ENCODE results near the gene SLC13A3. TPM values are rescaled to one million over a fixed set of nuclear protein-coding genes. Genes with fewer than 3 reads are reported as not detected.

The SLC13A3 gene
- total RNA-seq, 2 donors from 2014 or later, result 0.39 to 0.92 TPM

DNA sequence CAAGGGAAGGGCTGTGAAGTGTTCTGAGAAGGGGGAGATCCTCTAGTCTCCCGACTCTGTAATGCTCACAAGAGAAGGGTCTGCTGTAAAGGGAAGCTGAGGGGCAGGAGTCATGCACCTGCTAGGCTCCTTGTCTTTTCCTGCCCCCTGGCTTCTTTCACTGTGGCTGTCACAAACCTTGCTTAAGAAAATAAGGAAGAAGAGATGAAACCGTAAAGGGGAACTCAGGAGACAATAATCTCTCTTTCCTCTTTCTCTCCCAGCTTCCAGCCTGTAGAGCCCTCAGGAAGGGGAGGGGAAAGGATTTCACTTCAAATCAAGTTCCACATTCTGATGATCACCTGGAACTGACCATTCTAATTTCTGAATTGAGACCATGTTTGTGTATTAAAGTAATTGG lies 26.3 kb downstream of the SLC13A3 start:
- ATAC-seq, result no peak

GRCh38 chr20:46622165-46622564 lies 29.1 kb downstream of the SLC13A3 start:
- intact Hi-C loops (cut with DNase I, micrococcal nuclease), result no loop called here
- no peak for DNase-seq
- ATAC-seq, result no peak

More for the DNA sequence above, 26.3 kb downstream of the SLC13A3 start:
- intact Hi-C loops (cut with DNase I, micrococcal nuclease), result no loop called here
- DNase-seq, result no peak

GRCh38 chr20:46621492-46621891 lies 29.8 kb downstream of the SLC13A3 start:
- no peak for ATAC-seq
- intact Hi-C loops (cut with DNase I, micrococcal nuclease), result no loop called here
- no peak for DNase-seq

DNA sequence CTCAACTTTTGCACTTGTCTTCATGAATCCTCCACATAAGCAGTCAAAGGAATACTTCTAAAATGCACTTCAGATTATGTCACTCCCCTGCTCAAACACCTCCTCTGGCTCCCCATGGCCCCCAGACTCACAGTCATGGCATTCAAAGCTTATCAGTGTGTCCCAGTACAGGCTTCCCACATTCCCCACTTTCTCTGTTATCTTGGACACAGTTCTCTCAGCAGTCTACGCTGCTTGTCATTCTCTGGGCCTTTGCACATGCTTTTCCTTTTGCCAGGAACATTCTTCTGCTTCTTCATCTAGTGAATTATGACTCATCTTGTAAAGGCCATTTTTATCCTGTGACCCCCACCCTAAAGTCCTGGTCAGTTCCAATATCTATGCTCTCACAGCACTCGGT lies 31.8 kb downstream of the SLC13A3 start:
- no peak for ATAC-seq
- intact Hi-C loops (cut with DNase I, micrococcal nuclease), result no loop called here
- no peak for DNase-seq

DNA sequence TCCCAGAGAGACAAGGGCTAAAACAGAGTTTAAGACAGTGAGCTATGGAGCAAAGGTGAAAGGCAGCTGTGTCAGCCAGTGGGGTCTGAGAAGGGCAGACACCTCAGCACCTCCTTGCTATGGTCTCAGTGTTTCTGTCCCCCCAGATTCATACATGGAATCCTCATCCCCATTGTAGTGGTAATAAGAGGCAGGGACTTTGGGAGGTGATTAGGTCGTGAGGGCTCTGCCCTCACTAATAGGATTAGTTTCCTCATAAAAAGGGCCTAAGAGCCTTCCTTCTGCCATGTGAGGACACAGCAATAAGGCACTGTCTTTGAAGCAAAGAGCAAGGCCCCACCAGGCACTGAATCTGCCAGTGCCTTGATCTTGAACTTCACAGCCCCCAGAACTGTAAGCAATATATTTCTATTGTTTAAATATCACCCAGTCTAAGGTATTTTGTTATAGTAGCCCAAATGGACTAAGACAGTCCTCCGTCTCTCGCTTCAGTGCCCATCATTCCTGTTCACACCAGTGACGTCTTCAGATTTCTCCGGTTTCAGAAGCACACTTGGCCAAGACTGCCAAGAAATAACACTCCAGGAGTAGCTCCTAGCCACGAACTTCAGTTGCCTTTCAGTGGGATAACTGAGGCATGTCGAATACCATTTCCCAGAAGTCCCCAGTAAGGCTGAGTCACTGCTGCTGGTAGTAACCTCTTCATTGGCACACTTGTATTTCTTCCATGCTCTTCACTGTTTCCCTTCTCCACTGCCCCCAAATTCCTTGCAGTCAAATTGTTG lies 32.8 kb downstream of the SLC13A3 start:
- DNase-seq (no peak), ATAC-seq (no peak)
- intact Hi-C loops (cut with DNase I, micrococcal nuclease), result no loop called here

GRCh38 chr20:46614503-46614902 lies 36.8 kb downstream of the SLC13A3 start:
- DNase-seq (no peak), ATAC-seq (no peak)
- intact Hi-C loops (cut with DNase I, micrococcal nuclease), result no loop called here

- intact Hi-C loops (cut with DNase I, micrococcal nuclease), result no loop called here
Measured at GRCh38 chr20:46610145-46610544, 41.1 kb downstream of the SLC13A3 start.

DNA sequence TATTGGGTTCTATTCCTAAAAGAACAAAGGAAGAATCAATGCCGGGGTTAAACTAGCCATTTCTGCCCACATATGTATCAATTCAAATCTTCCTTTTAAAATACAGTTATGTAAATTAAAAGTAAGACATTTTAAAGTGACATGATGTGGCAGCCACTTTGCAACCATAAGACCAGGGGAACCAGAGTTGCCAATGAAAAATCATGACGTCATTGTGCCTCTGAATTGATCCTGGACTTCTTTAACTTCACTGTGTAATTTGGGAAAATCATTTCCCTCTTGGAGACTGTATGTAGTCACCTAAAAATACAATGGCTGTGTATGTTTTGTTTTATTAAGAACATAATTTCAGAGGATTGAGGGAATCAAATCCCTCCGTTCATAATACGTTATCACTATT lies 42.2 kb downstream of the SLC13A3 start:
- intact Hi-C loops (cut with DNase I, micrococcal nuclease), result loop anchor here in 1 of 2 donors (10.0 kb wide), 1 partner anchor 56 kb away; no protein-coding TSS in a partner anchor
- ATAC-seq, result no peak
- no peak for DNase-seq

More at GRCh38 chr20:46610145-46610544, 41.1 kb downstream of the SLC13A3 start:
- no peak for DNase-seq
- ATAC-seq, result no peak

DNA sequence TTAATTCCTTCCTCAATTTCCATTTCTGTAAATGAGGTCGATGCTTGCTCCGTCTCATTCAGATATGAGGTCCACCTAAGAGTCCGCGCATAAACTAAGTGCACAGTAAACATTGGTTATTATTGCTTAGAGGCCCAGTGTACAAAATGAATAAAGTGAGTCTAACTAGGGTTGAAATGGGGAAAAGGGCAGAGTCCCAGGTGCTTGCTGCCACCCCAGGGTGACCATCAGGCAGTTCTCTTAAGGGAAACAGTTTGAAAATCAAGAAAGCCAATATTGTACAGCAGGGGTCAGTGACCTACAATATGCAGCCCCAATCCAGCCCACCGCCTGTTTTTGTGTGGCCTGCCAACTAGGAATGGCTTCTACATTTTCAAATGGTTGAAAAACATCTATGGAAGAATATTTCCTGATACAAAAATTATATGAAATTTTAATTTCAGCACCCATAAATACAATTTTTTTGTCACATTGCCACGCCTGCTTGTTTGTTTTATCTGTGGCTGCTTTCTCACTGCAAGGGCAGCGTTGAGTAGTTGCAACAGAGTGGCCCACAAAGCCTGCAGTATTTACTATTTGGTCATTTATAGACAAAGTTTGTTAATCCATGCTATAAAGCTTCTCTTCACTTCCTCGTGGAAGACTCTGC lies 43.3 kb downstream of the SLC13A3 start:
- intact Hi-C loops (cut with DNase I, micrococcal nuclease), result loop anchor here in 1 of 2 donors (10.0 kb wide), 1 partner anchor 57 kb away; no protein-coding TSS in a partner anchor
- ATAC-seq (peak; percentile 36), DNase-seq (no peak)

- no peak for DNase-seq
- ATAC-seq, result peak; percentile 76
Measured at GRCh38 chr20:46607191-46607848, 43.9 kb downstream of the SLC13A3 start.

DNA sequence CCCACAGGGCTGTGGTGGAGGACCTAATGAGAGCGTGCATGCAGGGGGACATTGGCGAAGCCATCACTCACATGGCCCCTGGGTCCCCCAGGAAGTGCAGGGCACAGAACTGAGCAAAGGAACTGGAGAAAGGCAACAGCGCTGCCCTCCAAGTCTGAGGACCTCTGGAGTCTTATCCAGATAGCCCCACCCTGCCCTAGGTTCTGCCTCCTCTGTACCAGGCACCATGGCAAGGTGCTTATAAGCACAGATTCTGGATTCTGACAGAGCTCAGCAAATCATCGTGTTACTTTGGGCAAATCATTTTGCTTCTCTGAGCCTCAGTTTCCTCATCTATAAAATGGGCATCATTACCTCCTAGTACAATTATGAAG lies 44.5 kb downstream of the SLC13A3 start:
- intact Hi-C loops (cut with DNase I, micrococcal nuclease), result loop anchor here in 1 of 2 donors (10.0 kb wide), 1 partner anchor 58 kb away; no protein-coding TSS in a partner anchor
- ATAC-seq (no peak), DNase-seq (no peak)

More at GRCh38 chr20:46607191-46607848, 43.9 kb downstream of the SLC13A3 start:
- intact Hi-C loops (cut with DNase I, micrococcal nuclease), result loop anchor here in 1 of 2 donors (10.0 kb wide), 1 partner anchor 57 kb away; no protein-coding TSS in a partner anchor

DNA sequence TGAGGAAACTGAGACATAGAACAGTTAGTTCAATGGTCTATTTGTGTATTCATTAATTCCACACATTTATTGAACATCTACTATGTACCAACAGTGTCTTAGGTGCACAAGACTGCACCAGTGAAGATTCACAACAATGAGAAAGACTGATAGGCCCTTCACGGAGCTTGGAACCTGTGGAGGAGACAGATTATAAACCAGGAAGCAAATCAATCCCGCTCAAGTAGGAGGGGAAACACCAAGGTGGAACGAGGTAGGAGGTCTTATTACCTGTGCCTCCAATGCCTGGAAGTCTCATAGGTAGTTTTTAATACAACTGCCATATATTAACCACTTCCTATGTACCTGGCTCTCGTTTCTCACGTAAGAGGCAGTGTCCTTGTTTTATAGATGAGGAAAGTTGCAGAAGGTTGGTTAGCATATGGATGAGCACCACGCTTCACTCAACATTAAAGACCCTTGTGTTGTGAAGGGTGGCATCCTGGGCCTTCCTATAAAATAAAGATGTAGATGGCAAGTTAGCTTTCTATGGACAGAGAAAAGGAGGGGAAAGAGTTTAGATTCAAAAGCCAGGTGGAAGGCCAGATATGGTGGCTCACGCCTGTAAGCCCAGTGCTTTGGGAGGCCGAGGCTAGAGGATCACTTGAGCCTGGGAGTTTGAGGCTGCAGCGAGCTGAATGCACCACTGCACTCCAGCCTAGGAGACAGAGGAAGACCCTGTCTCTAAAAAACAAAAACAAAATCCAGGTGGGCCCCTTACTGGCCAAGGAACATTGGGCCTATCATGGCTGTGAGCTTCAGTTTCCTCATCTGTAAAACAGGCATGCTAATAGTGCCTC lies 45.1 kb downstream of the SLC13A3 start:
- ATAC-seq, result no peak
- intact Hi-C loops (cut with DNase I, micrococcal nuclease), result loop anchor here in 1 of 2 donors (10.0 kb wide), 1 partner anchor 59 kb away; no protein-coding TSS in a partner anchor

GRCh38 chr20:46605181-46605580 lies 46.1 kb downstream of the SLC13A3 start:
- DNase-seq (no peak), ATAC-seq (no peak)
- intact Hi-C loops (cut with DNase I, micrococcal nuclease), result loop anchor here in 1 of 2 donors (10.0 kb wide), 1 partner anchor 60 kb away; no protein-coding TSS in a partner anchor

More for the DNA sequence above, 45.1 kb downstream of the SLC13A3 start:
- no peak for DNase-seq

GRCh38 chr20:46604551-46605133 lies 46.6 kb downstream of the SLC13A3 start:
- DNase-seq (no peak), ATAC-seq (no peak)
- intact Hi-C loops (cut with DNase I, micrococcal nuclease), result loop anchor here in 1 of 2 donors (10.0 kb wide), 1 partner anchor 60 kb away; no protein-coding TSS in a partner anchor

DNA sequence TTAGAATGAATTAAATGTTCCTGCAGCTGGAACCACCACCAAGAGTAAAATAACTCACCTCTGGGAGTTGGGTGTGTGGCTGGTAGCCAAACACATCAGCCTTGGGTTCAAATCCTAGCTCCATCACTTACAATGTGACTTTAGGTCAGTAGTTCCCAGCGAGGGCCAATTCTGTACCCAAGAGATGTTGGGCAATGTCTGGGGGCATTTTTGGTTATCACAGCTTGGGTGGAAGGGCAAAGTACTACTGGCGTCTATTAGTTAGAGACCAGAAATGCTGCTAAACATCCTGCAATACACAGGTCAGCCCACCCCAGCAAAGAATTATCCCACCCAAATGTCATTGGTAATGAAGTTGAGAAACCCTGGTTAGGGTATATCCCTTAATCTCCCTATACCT lies 48.8 kb downstream of the SLC13A3 start:
- DNase-seq (no peak), ATAC-seq (no peak)
- intact Hi-C loops (cut with DNase I, micrococcal nuclease), result loop anchor here in 1 of 2 donors (10.0 kb wide), 1 partner anchor 62 kb away; no protein-coding TSS in a partner anchor

DNA sequence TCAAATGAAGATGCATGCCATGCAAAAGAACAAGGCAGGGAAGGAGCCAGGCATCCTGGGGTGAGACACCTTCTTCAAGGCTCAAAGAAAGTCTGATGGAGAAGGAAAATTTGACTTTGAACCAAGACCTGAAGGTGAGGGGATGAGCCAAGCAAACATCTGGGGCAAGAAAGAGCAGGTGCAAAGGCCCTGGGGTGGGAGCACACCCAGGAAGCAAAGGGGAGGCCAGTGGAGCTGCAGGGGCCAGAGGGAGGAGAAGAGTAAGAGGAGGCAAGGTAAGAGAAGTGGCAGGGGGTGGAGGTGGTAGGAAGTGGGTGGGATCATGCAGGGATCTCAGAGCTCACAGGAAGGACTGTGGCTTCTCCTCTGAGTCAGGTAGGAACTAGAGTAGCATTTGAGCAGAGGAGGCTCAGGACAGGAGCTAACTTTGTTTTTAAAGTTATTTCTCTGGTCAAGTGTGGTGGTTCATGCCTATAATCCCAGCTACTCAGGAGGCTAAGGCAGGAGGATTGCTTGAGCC lies 49.6 kb downstream of the SLC13A3 start:
- no peak for ATAC-seq
- intact Hi-C loops (cut with DNase I, micrococcal nuclease), result loop anchor here in 1 of 2 donors (10.0 kb wide), 1 partner anchor 63 kb away; no protein-coding TSS in a partner anchor

GRCh38 chr20:46600286-46600752 lies 50.9 kb downstream of the SLC13A3 start:
- ATAC-seq, result no peak
- intact Hi-C loops (cut with DNase I, micrococcal nuclease), result loop anchor here in 1 of 2 donors (10.0 kb wide), 1 partner anchor 64 kb away; no protein-coding TSS in a partner anchor
- DNase-seq, result no peak

More for the DNA sequence above, 49.6 kb downstream of the SLC13A3 start:
- no peak for DNase-seq
